ENCODE measurements around the gene GDF9. TPM values are rescaled to one million over a fixed set of nuclear protein-coding genes. Genes with fewer than 3 reads are reported as not detected.
A peak's percentile ranks its signal among the peaks of the same experiment; 100 is the strongest.

Gene GDF9
- total RNA-seq, 1 experiment from 2014 or later = 0.42 TPM

GRCh38 chr5:132827943-132828673 is 38.2 kb downstream of the GDF9 start:
- ATAC-seq = no peak
- Mint-ChIP-seq H3K4me1 (peaks cover 18% of the 10 kb centered on the region), H3K27me3 (ENCODE audit: low read depth) (peaks cover 82% of the 10 kb centered on the region), H3K9me3 (no peaks in the 10 kb centered on the region), H3K27ac (no peak overlapping the region), H3K36me3 (no peaks in the 10 kb centered on the region), H3K4me3 (no peak overlapping the region)
- ChIA-PET CTCF (interaction anchor here (0.5 to 4.3 kb wide), 7 partner anchors 9 to 151 kb away, joined by 3 to 40 read pairs (median 5); partner anchors contain the start of genes CCNI2 and SOWAHA), POLR2A (interaction anchor here (1.0 to 1.5 kb wide), 2 partner anchors 38 to 71 kb away, joined by 3 to 6 read pairs; partner anchors contain the start of genes GDF9 and UQCRQ)
- DNase-seq (ENCODE audit: low spot score) = no peak
- TF ChIP-seq ZMAT4 (CRISPR knock-in tag; IDR thresholded peaks at IDR 0.05) (no peak), JAZF1 (CRISPR knock-in tag; IDR thresholded peaks at IDR 0.05) (no peak), AFF4 (CRISPR knock-in tag; IDR thresholded peaks at IDR 0.05; ENCODE audit: borderline replicate concordance) (no peak)

- no peaks in the 10 kb centered on the region for H3K9me3 Mint-ChIP-seq
- peaks cover 18% of the 10 kb centered on the region for H3K4me1 Mint-ChIP-seq
- no peak overlapping the region for H3K27ac Mint-ChIP-seq
- ATAC-seq (no peak), DNase-seq (ENCODE audit: low spot score) (no peak)
- H3K4me3 Mint-ChIP-seq = peak overlapping the region; percentile 52
- CTCF ChIA-PET = interaction anchor here (0.7 to 3.7 kb wide), 12 partner anchors 9 to 300 kb away, joined by 3 to 26 read pairs (median 4); partner anchors contain the start of genes CCNI2, GDF9, SOWAHA and UQCRQ
- H3K27me3 Mint-ChIP-seq (ENCODE audit: low read depth) = peaks cover 74% of the 10 kb centered on the region
- TF ChIP-seq SMAD4 (CRISPR knock-in tag; IDR thresholded peaks at IDR 0.05) = no peak
- no peak for TF ChIP-seq CDX4 (CRISPR knock-in tag; IDR thresholded peaks at IDR 0.05; ENCODE audit: borderline replicate concordance)
- TF ChIP-seq ARID4B (CRISPR knock-in tag; IDR thresholded peaks at IDR 0.05; ENCODE audit: borderline replicate concordance) = no peak
- TF ChIP-seq FOXP1 (CRISPR knock-in tag; IDR thresholded peaks at IDR 0.05; ENCODE audit: borderline replicate concordance) = no peak
- TF ChIP-seq ZNF396 (CRISPR knock-in tag; IDR thresholded peaks at IDR 0.05; ENCODE audit: borderline replicate concordance) = no peak
- TF ChIP-seq NFYB (CRISPR knock-in tag; conservative IDR thresholded peaks at IDR 0.05; ENCODE audit: low read depth) = no peak
- TF ChIP-seq GRHL2 (CRISPR knock-in tag; IDR thresholded peaks at IDR 0.05; ENCODE audit: insufficient replicate concordance, severe bottlenecking) = no peak
- no peak for TF ChIP-seq FOXK1 (CRISPR knock-in tag; IDR thresholded peaks at IDR 0.05)
- no peak for TF ChIP-seq NFE2L1 (CRISPR knock-in tag; IDR thresholded peaks at IDR 0.05)
- TF ChIP-seq SOX15 (CRISPR knock-in tag; IDR thresholded peaks at IDR 0.05) = no peak
- TF ChIP-seq ZNF532 (CRISPR knock-in tag; IDR thresholded peaks at IDR 0.05; ENCODE audit: borderline replicate concordance) = no peak
- TF ChIP-seq ELF4 (CRISPR knock-in tag; IDR thresholded peaks at IDR 0.05; ENCODE audit: low read depth) = no peak
- no peak for TF ChIP-seq HMGA2 (CRISPR knock-in tag; IDR thresholded peaks at IDR 0.05)
- no peaks in the 10 kb centered on the region for H3K36me3 Mint-ChIP-seq
- POLR2A ChIA-PET = interaction anchor here (0.6 to 1.6 kb wide), 4 partner anchors 14 to 57 kb away, joined by 3 to 13 read pairs (median 3); partner anchors contain the start of genes GDF9, SOWAHA and UQCRQ
These were observed 39.7 kb downstream of the GDF9 start for GRCh38 chr5:132826424-132827082.
